GM23338 (cell line): Measurements from ENCODE around the gene ANKRD13B. TPM values are rescaled to one million over a fixed set of nuclear protein-coding genes. Genes with fewer than 3 reads are reported as not detected.

Source experiments
- ATAC-seq: fragments of 200-7000 bp; cut with Tn5 transposase; 3 replicates; pipeline ENCODE4 v1.9.1; 2020
- DNase-seq: peaks from one replicate; pipeline ENCODE4 v3.0.0-alpha.2; 2015; ENCODE audit warnings: low spot score
- H2AFZ ChIP-seq: fragments of 200-600 bp; sonication (generic); 2 replicates; pipeline ENCODE4 v1.8.0; 2016; ENCODE audit warnings: antibody characterized with exemption, mild to moderate bottlenecking, moderate library complexity
- H3F3A ChIP-seq: fragments of 200-600 bp; sonication (generic); replicated peaks from 2 replicates; pipeline ENCODE4 v1.8.0; 2017; ENCODE audit warnings: antibody characterized with exemption, mixed run types, low read depth
- H3K27ac ChIP-seq: fragments of 200-600 bp; sonication (generic); 2 replicates; pipeline ENCODE4 v1.6.1; 2016; ENCODE audit warnings: low read depth
- H3K27me3 ChIP-seq: fragments of 200-600 bp; sonication (generic); 2 replicates; pipeline ENCODE4 v1.8.0; 2016; ENCODE audit warnings: mild to moderate bottlenecking, mixed run types, moderate library complexity; ENCODE audit not compliant: insufficient read depth
- H3K36me3 ChIP-seq: fragments of 200-600 bp; sonication (generic); 2 replicates; pipeline ENCODE4 v1.8.0; 2016; ENCODE audit warnings: mild to moderate bottlenecking; ENCODE audit not compliant: insufficient read depth
- H3K4me1 ChIP-seq: fragments of 200-600 bp; sonication (generic); 2 replicates; pipeline ENCODE4 v1.8.0; 2016; ENCODE audit warnings: mild to moderate bottlenecking, moderate library complexity; ENCODE audit not compliant: insufficient read depth
- H3K4me2 ChIP-seq: fragments of 200-600 bp; sonication (generic); 2 replicates; pipeline ENCODE4 v1.7.1; 2017; ENCODE audit warnings: mixed run types
- H3K4me3 ChIP-seq: fragments of 200-600 bp; sonication (generic); 2 replicates; pipeline ENCODE4 v1.6.1; 2016; ENCODE audit warnings: mixed run types
- H3K79me2 ChIP-seq: fragments of 200-600 bp; sonication (generic); replicated peaks from 2 replicates; pipeline ENCODE4 v1.8.0; 2017; ENCODE audit warnings: mild to moderate bottlenecking; ENCODE audit not compliant: insufficient read depth
- H3K9me2 ChIP-seq: fragments of 200-600 bp; sonication (generic); 2 replicates; pipeline ENCODE4 v1.8.0; 2017; ENCODE audit not compliant: insufficient read depth
- H4K20me1 ChIP-seq: fragments of 200-600 bp; sonication (generic); replicated peaks from 2 replicates; pipeline ENCODE4 v1.8.0; 2017; ENCODE audit warnings: mild to moderate bottlenecking; ENCODE audit not compliant: insufficient read depth
- H3K27ac Mint-ChIP-seq: 2 replicates; pipeline ENCODE4 v1.8.0; 2020; ENCODE audit warnings: inconsistent platforms, mild to moderate bottlenecking, moderate library complexity, mixed read lengths
- H3K27me3 Mint-ChIP-seq: 3 replicates; pipeline ENCODE4 v1.8.0; 2022; ENCODE audit warnings: low read depth, mild to moderate bottlenecking, moderate library complexity, mixed read lengths, inconsistent platforms; ENCODE audit not compliant: insufficient read depth, poor library complexity
- H3K36me3 Mint-ChIP-seq: 3 replicates; pipeline ENCODE4 v1.8.0; 2021; ENCODE audit warnings: low read depth, mild to moderate bottlenecking, inconsistent platforms, moderate library complexity, mixed read lengths
- H3K4me1 Mint-ChIP-seq: 3 replicates; pipeline ENCODE4 v1.8.0; 2020; ENCODE audit warnings: mild to moderate bottlenecking, inconsistent platforms, mixed read lengths
- H3K4me3 Mint-ChIP-seq: 3 replicates; pipeline ENCODE4 v1.8.0; 2021; ENCODE audit warnings: moderate library complexity, mild to moderate bottlenecking, inconsistent platforms, mixed read lengths
- H3K9me3 Mint-ChIP-seq: 3 replicates; pipeline ENCODE4 v1.8.0; 2020; ENCODE audit warnings: moderate library complexity, mild to moderate bottlenecking, inconsistent platforms, mixed read lengths
- CREB1 ChIP-seq: fragments of 250-450 bp; sonication (Bioruptor Pico); IDR thresholded peaks from 2 replicates; pipeline ENCODE4 v1.5.0; 2020; ENCODE audit warnings: low read depth, mild to moderate bottlenecking, moderate library complexity
- EZH2 ChIP-seq: fragments of 200-600 bp; sonication (generic); IDR thresholded peaks from one replicate; pipeline ENCODE4 v1.8.0; 2017; ENCODE audit warnings: antibody characterized with exemption, mild to moderate bottlenecking, low read depth; ENCODE audit not compliant: unreplicated experiment
- EZH2phosphoT487 ChIP-seq: fragments of 200-600 bp; sonication (generic); IDR thresholded peaks from one replicate; pipeline ENCODE4 v1.8.1; 2018; ENCODE audit warnings: antibody characterized with exemption; ENCODE audit not compliant: unreplicated experiment
- NANOG ChIP-seq: IDR thresholded peaks from 2 replicates; pipeline ENCODE4 v1.6.1; 2016; ENCODE audit warnings: antibody characterized with exemption, borderline replicate concordance
- REST ChIP-seq: IDR thresholded peaks from one replicate; pipeline ENCODE4 v1.6.1; 2018; ENCODE audit warnings: antibody characterized with exemption; ENCODE audit not compliant: unreplicated experiment
- STAT1 ChIP-seq: IDR thresholded peaks from one replicate; pipeline ENCODE4 v1.6.1; 2016; ENCODE audit warnings: antibody characterized with exemption; ENCODE audit not compliant: unreplicated experiment
- polyA plus RNA-seq: library from polyadenylated mRNA; unstranded; fragments of >200 nt; fragmentation: Nextera tagmentation; extraction: Ambion mirVana; gene quantifications from 2 replicates; pipeline ENCODE4 v1.2.1, GENCODE V29; 2016
- total RNA-seq: library from RNA; depleted of rRNA; stranded (reverse); fragments of >200 nt; shearing (Covaris generic); gene quantifications from 2 replicates; pipeline ENCODE4 v1.2.3, GENCODE V29; 2014
- TF ChIP-seq, protein P1 (sequence below), 2 experiments: fragments of 200-600 bp in 1 of 2; sonication (generic) in 1 of 2; conservative IDR thresholded peaks; 2 replicates each; pipeline versions ENCODE4 v1.5.1 to v1.6.1; 2016 to 2017; ENCODE audit warnings: antibody characterized with exemption in 2 of 2, low read depth in 2 of 2, mild to moderate bottlenecking in 2 of 2, moderate library complexity in 1 of 2

ANKRD13B gene
- total and polyA plus RNA-seq, 2 experiments from 2014 or later: 8.2 to 57.4 TPM

GRCh38 chr17:29595107-29595942 lies 2.4 kb downstream of the ANKRD13B start:
- Mint-ChIP-seq H3K27ac (no peak overlapping the region), H3K9me3 (no peaks in the 10 kb centered on the region), H3K36me3 (no peaks in the 10 kb centered on the region), H3K4me1 (peaks cover 49% of the 10 kb centered on the region), H3K4me3 (peak overlapping the region; percentile 77; the same call in 2 of the 3 replicates), H3K27me3 (peaks cover 31% of the 10 kb centered on the region)
- Histone ChIP-seq H3K9me2 (no peaks in the 10 kb centered on the region), H3K79me2 (peaks cover 22% of the 10 kb centered on the region), H2AFZ (no peak overlapping the region), H3K27ac (no peak overlapping the region), H3F3A (peaks cover 20% of the 10 kb centered on the region), H3K27me3 (peaks cover 5% of the 10 kb centered on the region), H4K20me1 (peaks cover 8% of the 10 kb centered on the region; the same call in 1 of the 2 replicates), H3K4me3 (no peak overlapping the region), H3K4me2 (peak overlapping the region; percentile 90; the same call in 1 of the 2 replicates), H3K36me3 (no peaks in the 10 kb centered on the region), H3K4me1 (peaks cover 51% of the 10 kb centered on the region)
- no peak for TF ChIP-seq NANOG
- no peak for ATAC-seq
- no peak for DNase-seq

GRCh38 chr17:29595943-29596774 lies 3.2 kb downstream of the ANKRD13B start:
- Histone ChIP-seq H3F3A (peaks cover 19% of the 10 kb centered on the region), H3K4me3 (no peak overlapping the region), H3K27me3 (no peaks in the 10 kb centered on the region), H2AFZ (no peak overlapping the region), H3K4me1 (peaks cover 46% of the 10 kb centered on the region), H3K9me2 (no peaks in the 10 kb centered on the region), H3K79me2 (peaks cover 28% of the 10 kb centered on the region), H3K36me3 (no peaks in the 10 kb centered on the region), H3K4me2 (peak overlapping the region; percentile 79), H4K20me1 (peaks cover 8% of the 10 kb centered on the region; the same call in 1 of the 2 replicates), H3K27ac (no peak overlapping the region)
- Mint-ChIP-seq H3K9me3 (no peaks in the 10 kb centered on the region), H3K4me1 (peaks cover 45% of the 10 kb centered on the region), H3K27ac (no peak overlapping the region), H3K4me3 (no peak overlapping the region; the same call in 2 of the 3 replicates), H3K27me3 (peaks cover 23% of the 10 kb centered on the region), H3K36me3 (no peaks in the 10 kb centered on the region)
- ATAC-seq: no peak
- DNase-seq: no peak
- no peak for TF ChIP-seq REST
- no peak for TF ChIP-seq CREB1 (CRISPR knock-in tag)
- TF ChIP-seq, protein P1, sequence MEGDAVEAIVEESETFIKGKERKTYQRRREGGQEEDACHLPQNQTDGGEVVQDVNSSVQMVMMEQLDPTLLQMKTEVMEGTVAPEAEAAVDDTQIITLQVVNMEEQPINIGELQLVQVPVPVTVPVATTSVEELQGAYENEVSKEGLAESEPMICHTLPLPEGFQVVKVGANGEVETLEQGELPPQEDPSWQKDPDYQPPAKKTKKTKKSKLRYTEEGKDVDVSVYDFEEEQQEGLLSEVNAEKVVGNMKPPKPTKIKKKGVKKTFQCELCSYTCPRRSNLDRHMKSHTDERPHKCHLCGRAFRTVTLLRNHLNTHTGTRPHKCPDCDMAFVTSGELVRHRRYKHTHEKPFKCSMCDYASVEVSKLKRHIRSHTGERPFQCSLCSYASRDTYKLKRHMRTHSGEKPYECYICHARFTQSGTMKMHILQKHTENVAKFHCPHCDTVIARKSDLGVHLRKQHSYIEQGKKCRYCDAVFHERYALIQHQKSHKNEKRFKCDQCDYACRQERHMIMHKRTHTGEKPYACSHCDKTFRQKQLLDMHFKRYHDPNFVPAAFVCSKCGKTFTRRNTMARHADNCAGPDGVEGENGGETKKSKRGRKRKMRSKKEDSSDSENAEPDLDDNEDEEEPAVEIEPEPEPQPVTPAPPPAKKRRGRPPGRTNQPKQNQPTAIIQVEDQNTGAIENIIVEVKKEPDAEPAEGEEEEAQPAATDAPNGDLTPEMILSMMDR (conservative IDR thresholded peaks at IDR 0.05; ENCODE audit: low read depth in 2 of 2): no peak
- TF ChIP-seq STAT1: no peak
- TF ChIP-seq EZH2phosphoT487: no peak
- no peak for TF ChIP-seq EZH2
